NCI-H2227 treated with DMSO at 0.1 percent for 48 hours (cell line): ENCODE results near the gene FOLR1.
A peak's percentile ranks its signal among the peaks of the same experiment; 100 is the strongest.
"Not testable (repeated sequence)": the region's sequence is repeated elsewhere in the genome, so short reads cannot be mapped to it uniquely, and the experiment has no call there.

Experiments used
- DNase-seq: peaks from one replicate; lab custom pipeline; 2025; lab: John Stamatoyannopoulos, UW

The FOLR1 gene

DNA sequence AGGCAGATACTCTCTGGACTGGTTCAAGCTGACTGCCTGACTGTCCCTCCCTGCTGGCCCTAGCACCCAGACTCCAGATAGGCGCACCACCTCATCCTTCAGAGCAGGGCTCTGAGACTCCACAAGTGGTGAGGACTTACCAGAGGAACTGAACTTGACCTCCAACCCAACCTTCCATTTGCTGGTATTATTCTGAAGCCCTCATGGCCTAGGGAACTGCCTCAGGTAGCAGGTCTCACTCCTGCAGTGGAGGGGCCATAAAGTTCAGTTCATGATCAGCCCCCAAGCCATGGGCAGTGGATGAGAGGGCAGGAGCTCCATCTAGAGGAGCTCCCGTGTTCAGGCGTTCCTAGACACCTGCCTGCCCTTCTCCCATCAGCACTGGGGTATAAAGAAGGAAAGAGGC is 10.4 kb upstream of the FOLR1 start:
- not testable (repeated sequence) for DNase-seq

- DNase-seq = no peak
Measured at GRCh38 chr11:72188267-72188666, 3.7 kb upstream of the FOLR1 start.

- DNase-seq = no peak
Measured at GRCh38 chr11:72189455-72190250, 2.3 kb upstream of the FOLR1 start.

- no peak for DNase-seq
Measured at GRCh38 chr11:72190631-72191071, 1.3 kb upstream of the FOLR1 start.

DNA sequence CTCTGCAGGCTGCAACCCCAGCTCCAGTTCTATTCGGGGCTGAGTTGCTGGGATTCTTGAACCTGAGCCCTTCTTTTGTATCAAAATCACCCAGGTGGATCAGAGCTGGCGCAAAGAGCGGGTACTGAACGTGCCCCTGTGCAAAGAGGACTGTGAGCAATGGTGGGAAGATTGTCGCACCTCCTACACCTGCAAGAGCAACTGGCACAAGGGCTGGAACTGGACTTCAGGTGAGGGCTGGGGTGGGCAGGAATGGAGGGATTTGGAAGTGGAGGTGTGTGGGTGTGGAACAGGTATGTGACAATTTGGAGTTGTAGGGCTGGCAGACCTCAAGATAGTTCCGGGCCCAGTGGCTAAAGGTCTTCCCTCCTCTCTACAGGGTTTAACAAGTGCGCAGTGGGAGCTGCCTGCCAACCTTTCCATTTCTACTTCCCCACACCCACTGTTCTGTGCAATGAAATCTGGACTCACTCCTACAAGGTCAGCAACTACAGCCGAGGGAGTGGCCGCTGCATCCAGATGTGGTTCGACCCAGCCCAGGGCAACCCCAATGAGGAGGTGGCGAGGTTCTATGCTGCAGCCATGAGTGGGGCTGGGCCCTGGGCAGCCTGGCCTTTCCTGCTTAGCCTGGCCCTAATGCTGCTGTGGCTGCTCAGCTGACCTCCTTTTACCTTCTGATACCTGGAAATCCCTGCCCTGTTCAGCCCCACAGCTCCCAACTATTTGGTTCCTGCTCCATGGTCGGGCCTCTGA is 3.8 kb downstream of the FOLR1 start:
- DNase-seq = no peak

GRCh38 chr11:72201445-72201844 is 9.5 kb downstream of the FOLR1 start:
- not testable (repeated sequence) for DNase-seq

- DNase-seq = no peak
Measured at GRCh38 chr11:72202571-72202970, 10.6 kb downstream of the FOLR1 start.

- DNase-seq = no peak
Measured at GRCh38 chr11:72203163-72203562, 11.2 kb downstream of the FOLR1 start.

DNA sequence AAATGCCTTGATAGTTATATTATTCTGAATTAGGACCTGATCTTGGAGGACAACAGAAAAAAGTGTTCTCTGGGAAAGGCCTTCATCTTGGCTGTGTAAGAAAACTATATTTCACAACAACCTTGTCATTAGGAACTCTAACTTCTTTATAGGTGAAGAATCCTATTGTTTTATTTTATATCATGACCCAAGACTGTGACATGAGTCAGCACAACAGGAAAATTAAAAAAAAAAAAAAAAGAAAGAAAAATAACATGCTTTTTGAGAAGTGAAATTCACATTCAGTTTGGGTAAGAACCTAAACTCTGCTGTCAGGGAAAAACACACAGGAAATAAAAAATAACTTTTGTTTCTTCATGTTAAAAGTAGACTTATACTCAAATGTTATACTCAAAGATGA is 12.9 kb downstream of the FOLR1 start:
- DNase-seq = no peak

DNA sequence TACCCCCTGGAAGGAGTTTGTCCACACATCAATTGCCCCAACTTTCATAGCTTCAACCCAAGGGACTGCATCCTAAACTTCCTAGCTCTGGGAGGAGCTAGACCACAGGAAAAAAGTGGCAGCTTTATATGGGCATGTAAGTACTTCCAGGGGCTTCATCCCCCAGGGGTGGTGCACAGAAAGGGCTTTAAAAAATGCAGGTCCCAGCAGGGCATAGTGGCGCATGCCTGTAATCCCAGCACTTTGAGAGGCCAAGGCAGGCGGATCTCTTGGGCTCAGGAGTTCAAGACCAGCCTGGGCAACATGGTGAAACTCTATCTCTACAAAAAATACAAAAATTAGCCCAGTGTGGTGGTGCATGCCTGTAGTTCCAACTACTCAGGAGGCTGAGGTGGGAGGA is 14.9 kb downstream of the FOLR1 start:
- DNase-seq = not testable (repeated sequence)

DNA sequence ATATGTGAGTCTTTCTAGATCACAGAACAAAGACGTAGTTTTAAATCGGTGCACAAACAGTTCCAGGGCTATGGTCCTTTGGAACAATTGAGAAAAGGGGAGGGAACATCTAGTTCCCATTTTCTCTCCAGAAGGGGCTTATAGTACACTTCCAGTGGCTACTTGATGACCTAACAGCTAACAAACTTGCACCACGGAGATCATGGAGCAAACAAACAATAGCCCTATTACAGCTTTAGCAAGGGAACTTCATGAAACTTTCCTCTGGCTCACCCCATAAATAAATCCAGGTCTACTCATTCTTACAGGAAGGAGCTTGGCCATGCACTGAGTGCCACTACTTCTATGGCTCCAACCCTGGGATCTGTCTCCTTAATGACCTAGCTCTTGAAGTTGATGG is 16.3 kb downstream of the FOLR1 start:
- no peak for DNase-seq

DNA sequence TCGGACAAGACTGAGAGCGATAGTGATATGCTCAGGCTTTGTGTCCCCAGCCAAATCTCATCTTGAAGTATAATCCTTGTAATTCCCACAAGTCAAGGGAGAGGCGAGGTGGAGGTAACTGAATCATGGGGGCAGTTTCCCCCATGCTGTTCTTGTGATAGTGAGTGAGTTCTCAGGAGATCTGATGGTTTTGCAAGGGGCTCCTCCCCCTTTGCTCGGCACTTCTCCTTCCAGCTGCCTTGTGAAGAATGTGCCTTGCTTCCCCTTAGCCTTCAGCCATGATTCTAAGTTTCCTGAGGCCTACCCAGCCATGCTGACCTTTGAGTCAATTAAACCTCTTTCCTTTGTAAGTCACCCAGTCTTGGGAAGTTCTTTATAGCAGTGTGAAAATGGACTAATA is 17.2 kb downstream of the FOLR1 start:
- DNase-seq = no peak

DNA sequence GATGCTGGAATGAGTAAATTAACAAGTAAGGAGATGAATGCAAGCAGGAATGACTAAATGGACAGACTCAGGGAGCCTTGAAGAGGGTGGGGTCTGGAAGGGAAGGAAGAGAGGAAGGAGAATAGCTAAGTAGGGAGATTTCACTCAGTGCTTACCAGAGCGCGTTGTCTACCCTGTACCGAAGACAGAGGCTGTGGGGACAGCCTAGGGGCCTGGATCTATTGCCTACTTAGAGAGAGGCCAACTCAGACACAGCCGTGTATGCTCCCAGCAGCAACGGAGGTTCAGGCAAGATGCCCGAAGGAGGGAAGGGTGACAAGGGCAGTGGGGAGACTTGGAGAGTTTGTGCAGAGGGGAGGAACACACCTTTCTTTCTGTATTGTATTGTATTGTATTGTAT is 24.7 kb downstream of the FOLR1 start, which contains the start of gene FOLR2:
Gene FOLR2, plus strand, starts transcription at position 157 of the 400 bp plus-strand sequence. CDS start 1,791 bp downstream, outside the sequence.
- no peak for DNase-seq

GRCh38 chr11:72217841-72218240 is 25.9 kb downstream of the FOLR1 start:
- DNase-seq = no peak

GRCh38 chr11:72218251-72218745 is 26.4 kb downstream of the FOLR1 start:
- DNase-seq = no peak

DNA sequence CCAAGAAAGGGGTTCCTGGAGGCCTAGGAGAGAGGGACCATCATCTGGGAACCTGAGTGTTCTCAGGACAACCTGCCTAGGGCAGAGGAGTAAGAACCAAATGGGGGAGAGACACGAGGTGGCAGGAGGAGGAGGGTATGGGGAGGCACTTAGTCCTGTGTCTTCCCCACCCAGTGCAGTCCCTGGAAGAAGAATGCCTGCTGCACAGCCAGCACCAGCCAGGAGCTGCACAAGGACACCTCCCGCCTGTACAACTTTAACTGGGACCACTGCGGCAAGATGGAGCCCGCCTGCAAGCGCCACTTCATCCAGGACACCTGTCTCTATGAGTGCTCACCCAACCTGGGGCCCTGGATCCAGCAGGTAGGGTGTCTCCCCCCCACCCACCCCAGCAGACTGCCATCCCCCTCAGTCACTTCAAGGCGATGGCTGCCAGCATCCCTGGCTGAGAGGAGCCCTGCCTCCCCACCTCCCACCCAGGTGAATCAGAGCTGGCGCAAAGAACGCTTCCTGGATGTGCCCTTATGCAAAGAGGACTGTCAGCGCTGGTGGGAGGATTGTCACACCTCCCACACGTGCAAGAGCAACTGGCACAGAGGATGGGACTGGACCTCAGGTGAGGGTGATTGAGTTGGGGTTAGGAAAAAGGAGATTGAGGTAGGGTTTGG is 28.9 kb downstream of the FOLR1 start:
- no peak for DNase-seq

DNA sequence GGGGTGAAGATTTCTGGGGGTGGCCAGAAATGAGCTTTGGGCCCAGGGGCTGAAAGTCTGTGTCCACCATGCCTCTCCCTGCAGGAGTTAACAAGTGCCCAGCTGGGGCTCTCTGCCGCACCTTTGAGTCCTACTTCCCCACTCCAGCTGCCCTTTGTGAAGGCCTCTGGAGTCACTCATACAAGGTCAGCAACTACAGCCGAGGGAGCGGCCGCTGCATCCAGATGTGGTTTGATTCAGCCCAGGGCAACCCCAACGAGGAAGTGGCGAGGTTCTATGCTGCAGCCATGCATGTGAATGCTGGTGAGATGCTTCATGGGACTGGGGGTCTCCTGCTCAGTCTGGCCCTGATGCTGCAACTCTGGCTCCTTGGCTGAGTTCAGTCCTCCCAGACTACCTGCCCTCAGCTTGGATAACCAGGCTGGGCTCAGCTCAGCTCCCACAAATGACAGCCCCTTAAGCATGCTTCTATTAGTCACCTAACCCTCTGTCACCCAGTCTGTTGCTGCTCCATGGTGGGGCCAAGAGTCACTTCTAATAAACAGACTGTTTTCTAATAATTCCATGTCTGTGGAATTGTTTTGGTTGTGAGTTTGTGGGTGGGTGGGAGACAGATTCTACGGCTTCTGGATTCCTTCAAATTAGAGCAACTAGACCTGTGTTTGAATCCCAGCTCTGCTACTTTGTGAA is 29.6 kb downstream of the FOLR1 start:
- DNase-seq = no peak

- no peak for DNase-seq
Measured at GRCh38 chr11:72222106-72222891, 30.4 kb downstream of the FOLR1 start.

- DNase-seq = peak; percentile 90
Measured at GRCh38 chr11:72222907-72223614, 31.1 kb downstream of the FOLR1 start.
